Measurements from ENCODE around the gene CRELD2.

DNA sequence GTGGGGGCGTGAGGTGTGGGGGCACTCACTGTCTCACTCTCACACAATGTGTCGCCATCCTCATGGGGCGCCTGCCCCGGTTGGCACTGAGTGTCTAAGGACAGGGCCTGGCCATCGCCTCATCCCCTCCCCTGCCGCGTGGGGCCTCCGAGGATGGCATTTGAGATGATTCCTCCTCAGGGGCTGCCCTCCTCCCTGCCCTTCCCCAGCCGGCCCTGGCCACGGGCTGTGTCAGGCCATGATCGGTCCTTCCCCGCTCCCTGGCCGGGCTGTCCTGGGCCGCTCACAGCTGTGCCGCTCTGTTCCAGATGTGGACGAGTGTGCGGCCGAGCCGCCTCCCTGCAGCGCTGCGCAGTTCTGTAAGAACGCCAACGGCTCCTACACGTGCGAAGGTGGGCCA, 4.5 kb downstream of the CRELD2 start:
- TF ChIP-seq, protein P1, sequence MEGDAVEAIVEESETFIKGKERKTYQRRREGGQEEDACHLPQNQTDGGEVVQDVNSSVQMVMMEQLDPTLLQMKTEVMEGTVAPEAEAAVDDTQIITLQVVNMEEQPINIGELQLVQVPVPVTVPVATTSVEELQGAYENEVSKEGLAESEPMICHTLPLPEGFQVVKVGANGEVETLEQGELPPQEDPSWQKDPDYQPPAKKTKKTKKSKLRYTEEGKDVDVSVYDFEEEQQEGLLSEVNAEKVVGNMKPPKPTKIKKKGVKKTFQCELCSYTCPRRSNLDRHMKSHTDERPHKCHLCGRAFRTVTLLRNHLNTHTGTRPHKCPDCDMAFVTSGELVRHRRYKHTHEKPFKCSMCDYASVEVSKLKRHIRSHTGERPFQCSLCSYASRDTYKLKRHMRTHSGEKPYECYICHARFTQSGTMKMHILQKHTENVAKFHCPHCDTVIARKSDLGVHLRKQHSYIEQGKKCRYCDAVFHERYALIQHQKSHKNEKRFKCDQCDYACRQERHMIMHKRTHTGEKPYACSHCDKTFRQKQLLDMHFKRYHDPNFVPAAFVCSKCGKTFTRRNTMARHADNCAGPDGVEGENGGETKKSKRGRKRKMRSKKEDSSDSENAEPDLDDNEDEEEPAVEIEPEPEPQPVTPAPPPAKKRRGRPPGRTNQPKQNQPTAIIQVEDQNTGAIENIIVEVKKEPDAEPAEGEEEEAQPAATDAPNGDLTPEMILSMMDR (conservative IDR thresholded peaks at IDR 0.05; ENCODE audit: low read depth, low read length), result no peak
- TF ChIP-seq POLR2A (IDR thresholded peaks at IDR 0.05; ENCODE audit: low read depth, low read length), result no peak
- TF ChIP-seq BHLHE40 (IDR thresholded peaks at IDR 0.05; ENCODE audit: low read depth, low read length), result no peak
- no peak for TF ChIP-seq RCOR1 (IDR thresholded peaks at IDR 0.05; ENCODE audit: insufficient replicate concordance, low read length)
- no peak for TF ChIP-seq CEBPB (IDR thresholded peaks at IDR 0.05; ENCODE audit: low read depth, low read length)
- TF ChIP-seq, protein P2, sequence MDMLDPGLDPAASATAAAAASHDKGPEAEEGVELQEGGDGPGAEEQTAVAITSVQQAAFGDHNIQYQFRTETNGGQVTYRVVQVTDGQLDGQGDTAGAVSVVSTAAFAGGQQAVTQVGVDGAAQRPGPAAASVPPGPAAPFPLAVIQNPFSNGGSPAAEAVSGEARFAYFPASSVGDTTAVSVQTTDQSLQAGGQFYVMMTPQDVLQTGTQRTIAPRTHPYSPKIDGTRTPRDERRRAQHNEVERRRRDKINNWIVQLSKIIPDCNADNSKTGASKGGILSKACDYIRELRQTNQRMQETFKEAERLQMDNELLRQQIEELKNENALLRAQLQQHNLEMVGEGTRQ (IDR thresholded peaks at IDR 0.05; ENCODE audit: low read depth, low read length), result no peak
- no peak for TF ChIP-seq SMC3 (IDR thresholded peaks at IDR 0.05; ENCODE audit: low read depth, low read length)
- no peak for TF ChIP-seq MAFK (IDR thresholded peaks at IDR 0.05; ENCODE audit: low read depth, low read length)
- TF ChIP-seq RAD21 (IDR thresholded peaks at IDR 0.05; ENCODE audit: low read length), result no peak
- TF ChIP-seq, protein P3, sequence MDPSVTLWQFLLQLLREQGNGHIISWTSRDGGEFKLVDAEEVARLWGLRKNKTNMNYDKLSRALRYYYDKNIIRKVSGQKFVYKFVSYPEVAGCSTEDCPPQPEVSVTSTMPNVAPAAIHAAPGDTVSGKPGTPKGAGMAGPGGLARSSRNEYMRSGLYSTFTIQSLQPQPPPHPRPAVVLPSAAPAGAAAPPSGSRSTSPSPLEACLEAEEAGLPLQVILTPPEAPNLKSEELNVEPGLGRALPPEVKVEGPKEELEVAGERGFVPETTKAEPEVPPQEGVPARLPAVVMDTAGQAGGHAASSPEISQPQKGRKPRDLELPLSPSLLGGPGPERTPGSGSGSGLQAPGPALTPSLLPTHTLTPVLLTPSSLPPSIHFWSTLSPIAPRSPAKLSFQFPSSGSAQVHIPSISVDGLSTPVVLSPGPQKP (IDR thresholded peaks at IDR 0.05; ENCODE audit: borderline replicate concordance, low read depth, low read length), result no peak
- no peak for TF ChIP-seq MXI1 (IDR thresholded peaks at IDR 0.05; ENCODE audit: borderline replicate concordance, low read depth, low read length)

All from IMR-90 (cell line).